Ovary (tissue), 9 donors: ENCODE data around the gene NDST3. TPM values are rescaled to one million over a fixed set of nuclear protein-coding genes. Genes with fewer than 3 reads are reported as not detected.

Experiments used
- DNase-seq, 5 donors: peaks; one replicate each; pipeline ENCODE4 v3.0.0-alpha.2; 2019 to 2020
- H3K27ac ChIP-seq, 2 donors: fragments of 200-600 bp; one replicate each; pipeline versions ENCODE4 v1.5.1 to v1.8.0; 2019 to 2022
- H3K27me3 ChIP-seq: fragments of 200-600 bp; one replicate; pipeline ENCODE4 v1.8.0; 2022
- H3K36me3 ChIP-seq: fragments of 200-600 bp; sonication (generic); one replicate; pipeline ENCODE4 v1.5.1; 2019
- H3K4me1 ChIP-seq: one replicate; pipeline ENCODE4 v1.8.1; 2013; ENCODE audit warnings: mild to moderate bottlenecking, moderate library complexity; ENCODE audit not compliant: insufficient read depth
- H3K4me3 ChIP-seq: fragments of 200-600 bp; sonication (generic); one replicate; pipeline ENCODE4 v1.5.1; 2017
- H3K9me3 ChIP-seq, 2 donors: fragments of 200-600 bp in 1 of 2; sonication (generic) in 1 of 2; one replicate each; pipeline versions ENCODE4 v1.5.1 to v1.8.1; 2013 to 2019; ENCODE audit warnings: mild to moderate bottlenecking in 1 of 2, moderate library complexity in 1 of 2
- EP300 ChIP-seq: sonication (generic); formaldehyde crosslinking; IDR thresholded peaks from one replicate; pipeline ENCODE4 v1.6.1; 2017; ENCODE audit warnings: antibody characterized with exemption
- POLR2A ChIP-seq: fragments of 450-650 bp; IDR thresholded peaks from one replicate; pipeline ENCODE4 v1.6.1; 2017; ENCODE audit warnings: antibody characterized with exemption, mild to moderate bottlenecking, moderate library complexity
- WGBS, 3 donors: extraction: QIAGEN DNeasy Blood & Tissue Kit in 1 of 3; methylation state at CpG; one replicate each; pipeline versions ENCODE4 v1.1.5 to v1.1.7; 2013 to 2017; 5-methylcytosine and 5-hydroxymethylcytosine counted together
- intact Hi-C, 4 donors: fragments of 100-400 bp; cut with DNase I; formaldehyde crosslinking; loops; one replicate each; pipeline versions ENCODE4 v1.11.0 to v1.15.1; 2022 to 2023
- polyA plus RNA-seq, 2 donors: library from polyadenylated mRNA; stranded (reverse); fragments of 200-250 nt in 1 of 2; fragments of 350-450 nt in 1 of 2; fragmentation: Illumina TruSeq in 1 of 2; extraction: RNeasy Lipid Tissue Mini Kit (QIAGEN cat#74804) in 1 of 2; gene quantifications; one replicate each; pipeline ENCODE4 v1.2.3, GENCODE V29; 2013 to 2014
- total RNA-seq, 7 donors: library from RNA; depleted of rRNA in 2 of 7; stranded (reverse); fragments of >200 nt in 2 of 7; fragmentation: NEBNext Ultra II Directional in 3 of 7; extraction: Animal tissue kit (Norgen Biotek cat#: 25700) in 3 of 7; gene quantifications; one replicate each; pipeline versions ENCODE4 v1.1.0 to v1.2.4, GENCODE V29; 2016 to 2023
- TF ChIP-seq, protein P1 (sequence below), 3 donors: fragments of 450-650 bp in 2 of 3; fragments of 200-600 bp in 1 of 3; IDR thresholded peaks; one replicate each; pipeline versions ENCODE4 v1.5.1 to v1.8.0; 2016 to 2022; ENCODE audit warnings: antibody characterized with exemption in 3 of 3, mild to moderate bottlenecking in 1 of 3
- donor health status: DM: no; HTN: no; CAD: no; lungs with moderate emphysema.
- donor health status: DM: no; HTN: no; CAD: no.
- donor health status: Bipolar disorder and iron deficiency.
- donor health status: DM: yes; HTN: yes; CAD: no.
- donor health status: DM: no; HTN: no; CAD: no.
- donor health status: DM: yes; HTN: yes; CAD: no.

Gene NDST3
- total and polyA plus RNA-seq, 9 donors = 0.02 to 2.4 (median 0.07) TPM; not detected in 2

DNA sequence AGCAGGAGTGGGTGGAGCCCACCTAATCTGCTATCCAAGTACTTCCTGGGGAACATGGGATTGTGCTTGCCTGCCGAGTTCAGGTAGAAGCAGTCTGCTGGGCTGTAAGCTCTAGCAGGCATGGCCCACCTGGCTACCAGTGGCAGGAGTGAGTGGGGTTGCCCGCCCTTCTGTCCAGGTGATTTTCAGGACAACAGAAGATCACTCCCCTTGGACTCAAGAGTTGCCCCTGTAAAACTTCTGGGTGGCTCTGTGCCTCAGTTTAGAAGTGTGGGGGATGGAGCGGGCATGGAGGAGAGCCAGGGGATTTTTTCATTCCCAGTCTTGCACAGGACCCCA, 43.5 kb downstream of the NDST3 start:
- whole genome bisulfite sequencing, 3 donors = 85 to 100% (median 89%) methylated on average over 2 to 3 of the region's 3 CpGs

GRCh38 chr4:118081434-118081833, 47.1 kb downstream of the NDST3 start:
- no peaks in the 10 kb centered on the region for H3K4me1 ChIP-seq
- DNase-seq = no peak
- no peak overlapping the region for H3K4me3 ChIP-seq
- TF ChIP-seq EP300 (no peak), POLR2A (no peak)
- TF ChIP-seq, protein P1, sequence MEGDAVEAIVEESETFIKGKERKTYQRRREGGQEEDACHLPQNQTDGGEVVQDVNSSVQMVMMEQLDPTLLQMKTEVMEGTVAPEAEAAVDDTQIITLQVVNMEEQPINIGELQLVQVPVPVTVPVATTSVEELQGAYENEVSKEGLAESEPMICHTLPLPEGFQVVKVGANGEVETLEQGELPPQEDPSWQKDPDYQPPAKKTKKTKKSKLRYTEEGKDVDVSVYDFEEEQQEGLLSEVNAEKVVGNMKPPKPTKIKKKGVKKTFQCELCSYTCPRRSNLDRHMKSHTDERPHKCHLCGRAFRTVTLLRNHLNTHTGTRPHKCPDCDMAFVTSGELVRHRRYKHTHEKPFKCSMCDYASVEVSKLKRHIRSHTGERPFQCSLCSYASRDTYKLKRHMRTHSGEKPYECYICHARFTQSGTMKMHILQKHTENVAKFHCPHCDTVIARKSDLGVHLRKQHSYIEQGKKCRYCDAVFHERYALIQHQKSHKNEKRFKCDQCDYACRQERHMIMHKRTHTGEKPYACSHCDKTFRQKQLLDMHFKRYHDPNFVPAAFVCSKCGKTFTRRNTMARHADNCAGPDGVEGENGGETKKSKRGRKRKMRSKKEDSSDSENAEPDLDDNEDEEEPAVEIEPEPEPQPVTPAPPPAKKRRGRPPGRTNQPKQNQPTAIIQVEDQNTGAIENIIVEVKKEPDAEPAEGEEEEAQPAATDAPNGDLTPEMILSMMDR (IDR thresholded peaks at IDR 0.05) = no peak
- intact Hi-C loops = no loop called here
- no peaks in the 10 kb centered on the region for H3K9me3 ChIP-seq
- H3K27ac ChIP-seq = no peak overlapping the region
- no peaks in the 10 kb centered on the region for H3K36me3 ChIP-seq
- H3K27me3 ChIP-seq = no peaks in the 10 kb centered on the region

More for the DNA sequence above, 43.5 kb downstream of the NDST3 start:
- Histone ChIP-seq H3K4me1 (no peaks in the 10 kb centered on the region), H3K36me3 (no peaks in the 10 kb centered on the region), H3K9me3 (no peaks in the 10 kb centered on the region), H3K27ac (no peak overlapping the region), H3K27me3 (no peaks in the 10 kb centered on the region), H3K4me3 (no peak overlapping the region)
- TF ChIP-seq, protein P1 (IDR thresholded peaks at IDR 0.05) = no peak
- DNase-seq = no peak
- intact Hi-C loops = no loop called here

- H3K9me3 ChIP-seq = no peaks in the 10 kb centered on the region
- no peak for DNase-seq
- WGBS, 3 donors = 13 to 62% (median 58%) methylated on average over 1 of the region's 1 CpG
- H3K4me1 ChIP-seq = no peaks in the 10 kb centered on the region
- H3K27ac ChIP-seq = no peak overlapping the region
- intact Hi-C loops = no loop called here
- H3K36me3 ChIP-seq = no peaks in the 10 kb centered on the region
- H3K27me3 ChIP-seq = no peaks in the 10 kb centered on the region
- no peak overlapping the region for H3K4me3 ChIP-seq
- TF ChIP-seq POLR2A (no peak), EP300 (no peak)
- TF ChIP-seq, protein P1 (IDR thresholded peaks at IDR 0.05) = no peak
Observed at GRCh38 chr4:118082182-118082581, 47.9 kb downstream of the NDST3 start.

- no peak overlapping the region for H3K27ac ChIP-seq
- 90 to 95% (median 92%) methylated on average over 4 of the region's 4 CpGs for WGBS, 3 donors
- no peaks in the 10 kb centered on the region for H3K27me3 ChIP-seq
- H3K4me3 ChIP-seq = no peak overlapping the region
- H3K9me3 ChIP-seq = no peaks in the 10 kb centered on the region
- intact Hi-C loops = no loop called here
- DNase-seq = no peak
- no peaks in the 10 kb centered on the region for H3K36me3 ChIP-seq
- TF ChIP-seq POLR2A (no peak), EP300 (no peak)
- H3K4me1 ChIP-seq = no peaks in the 10 kb centered on the region
Observed at GRCh38 chr4:118085700-118086099, 51.4 kb downstream of the NDST3 start.

- Histone ChIP-seq H3K4me3 (no peak overlapping the region), H3K9me3 (no peaks in the 10 kb centered on the region), H3K36me3 (no peaks in the 10 kb centered on the region), H3K4me1 (no peaks in the 10 kb centered on the region), H3K27me3 (no peaks in the 10 kb centered on the region), H3K27ac (no peak overlapping the region)
- DNase-seq = no peak
- intact Hi-C loops = no loop called here
- WGBS, 3 donors = 79 to 82% (median 82%) methylated on average over 3 of the region's 3 CpGs
- no peak for TF ChIP-seq EP300
- no peak for TF ChIP-seq POLR2A
- TF ChIP-seq, protein P1 (IDR thresholded peaks at IDR 0.05) = no peak
Observed at GRCh38 chr4:118086344-118086743, 52.1 kb downstream of the NDST3 start.
